WTC11 (cell line): Measurements from ENCODE around the gene PDE4B.

Experiments used
- CTCF ChIP-seq: fragments of 200-600 bp; IDR thresholded peaks from 2 replicates; pipeline ENCODE4 v1.8.0; 2022; ENCODE audit warnings: antibody characterized with exemption
- E2F1 ChIP-seq: sonication (generic); formaldehyde crosslinking; IDR thresholded peaks from 2 replicates; pipeline ENCODE4 v1.8.0; 2022; ENCODE audit warnings: mild to moderate bottlenecking, missing genetic modification reagents
- SP1 ChIP-seq: sonication (generic); formaldehyde crosslinking; conservative IDR thresholded peaks from 2 replicates; pipeline ENCODE4 v1.8.1; 2022; ENCODE audit warnings: missing genetic modification reagents
- USF2 ChIP-seq: sonication (generic); formaldehyde crosslinking; IDR thresholded peaks from 2 replicates; pipeline ENCODE4 v1.8.1; 2023; ENCODE audit warnings: mild to moderate bottlenecking, missing genetic modification reagents, moderate library complexity

- TF ChIP-seq CTCF (no peak), SP1 (no peak), E2F1 (CRISPR knock-in tag) (no peak), USF2 (CRISPR knock-in tag) (no peak)
Measured at GRCh38 chr1:66350001-66350547, 557.4 kb downstream of the PDE4B start.
